ENCODE results near the gene CDK4.

The CDK4 gene

DNA sequence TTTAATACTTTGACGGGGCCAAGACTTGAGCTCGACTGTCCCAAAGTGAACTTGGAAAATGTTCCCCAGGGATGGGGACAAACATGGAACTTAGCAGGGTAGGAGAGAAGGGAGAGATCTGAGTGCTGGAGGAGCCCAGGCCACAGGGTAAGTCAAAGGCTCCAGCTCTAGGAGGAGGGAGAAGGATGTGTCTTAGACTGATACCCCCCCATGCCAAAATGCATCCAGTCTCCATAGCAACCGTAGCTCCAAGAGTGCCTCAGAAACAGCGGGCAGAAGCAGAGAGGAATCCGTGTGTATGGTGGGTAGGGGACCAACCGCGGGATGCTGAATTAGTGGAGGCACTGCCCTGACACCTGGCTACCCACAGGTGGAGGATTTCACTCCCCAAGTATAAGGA lies 12.7 kb downstream of the CDK4 start:
- DNase-seq (ENCODE audit: low read depth): no peak

DNA sequence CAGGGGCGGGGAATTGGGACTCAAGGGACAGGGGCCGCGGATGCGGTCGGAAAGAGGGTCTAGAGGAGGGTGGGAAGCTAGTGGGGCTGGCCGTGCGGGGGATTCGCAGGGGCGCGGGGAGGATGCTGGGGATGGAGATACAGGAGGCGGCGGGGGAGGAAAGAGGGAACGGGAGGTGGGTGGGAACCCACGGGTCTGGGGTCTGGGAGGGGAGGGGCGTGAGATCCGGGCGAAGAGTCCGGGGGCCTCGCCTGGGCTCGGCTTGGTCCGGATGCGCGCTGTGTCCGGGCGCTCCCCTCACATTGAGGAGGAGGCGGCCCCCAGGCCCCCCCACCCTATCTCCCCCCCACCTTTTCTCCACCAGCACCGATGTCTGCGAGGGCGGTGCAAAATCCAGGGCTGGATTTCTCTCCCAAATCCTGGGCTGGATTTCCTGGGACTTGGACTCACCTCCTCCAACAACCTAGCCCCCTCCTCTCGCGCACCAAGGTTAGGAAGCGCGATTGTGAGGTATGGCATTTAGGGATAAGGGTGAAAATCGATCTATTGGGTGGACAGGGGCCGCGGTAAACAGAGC lies 13.4 kb downstream of the CDK4 start, which contains the start of gene AGAP2:
TSS of gene AGAP2 (minus strand) at position 82 of the 577 bp plus-strand sequence. CDS start 496 bp downstream, outside the sequence.
- DNase-seq (ENCODE audit: low read depth): no peak

DNA sequence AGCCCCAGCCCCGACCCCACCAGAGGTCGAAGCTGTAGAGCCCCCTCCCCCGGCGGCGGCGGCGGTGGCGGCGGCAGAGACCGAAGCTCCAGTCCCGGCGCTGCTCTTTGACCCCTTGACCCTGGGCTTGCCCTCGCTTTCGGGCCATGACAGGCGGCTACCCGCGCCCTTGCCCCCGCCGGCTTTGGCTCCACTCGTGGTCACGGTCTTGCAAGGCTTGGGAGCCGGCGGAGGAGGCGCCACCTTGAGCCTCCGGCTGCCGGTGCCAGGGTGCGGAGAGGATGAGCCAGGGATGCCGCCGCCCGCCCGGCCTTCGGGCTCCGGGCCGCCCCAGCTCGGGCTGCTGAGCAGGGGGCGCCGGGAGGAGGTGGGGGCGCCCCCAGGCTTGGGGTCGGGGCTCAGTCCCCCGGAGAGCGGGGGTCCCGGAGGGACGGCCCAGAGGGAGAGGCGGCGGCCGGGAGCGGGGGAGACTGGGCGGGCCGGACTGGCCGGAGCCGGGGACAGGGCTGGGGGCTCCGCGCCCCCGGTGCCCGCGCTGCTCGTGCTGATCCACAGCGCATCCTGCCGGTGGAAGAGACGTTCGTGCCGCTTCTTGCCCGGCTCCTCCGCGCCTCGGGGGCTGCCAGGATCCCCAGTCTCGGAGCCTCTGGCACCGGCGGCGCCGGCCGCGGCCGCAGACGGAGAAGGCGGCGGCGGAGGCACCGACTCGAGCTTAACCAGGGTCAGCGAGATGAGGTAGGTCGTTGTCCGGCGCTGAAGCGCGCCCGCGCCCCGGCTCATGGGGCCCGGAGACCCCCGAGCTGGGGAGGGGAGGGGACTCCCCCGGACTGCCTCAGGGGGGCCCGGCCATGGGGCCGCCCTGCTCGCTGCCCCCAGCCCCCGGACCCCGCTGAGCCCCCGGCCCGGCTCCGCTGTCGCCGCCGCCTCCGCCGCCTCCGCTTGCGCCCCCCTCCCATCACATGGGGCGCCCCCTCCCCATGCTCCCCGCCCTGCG lies 14.3 kb downstream of the CDK4 start:
- DNase-seq (ENCODE audit: low read depth): no peak

DNA sequence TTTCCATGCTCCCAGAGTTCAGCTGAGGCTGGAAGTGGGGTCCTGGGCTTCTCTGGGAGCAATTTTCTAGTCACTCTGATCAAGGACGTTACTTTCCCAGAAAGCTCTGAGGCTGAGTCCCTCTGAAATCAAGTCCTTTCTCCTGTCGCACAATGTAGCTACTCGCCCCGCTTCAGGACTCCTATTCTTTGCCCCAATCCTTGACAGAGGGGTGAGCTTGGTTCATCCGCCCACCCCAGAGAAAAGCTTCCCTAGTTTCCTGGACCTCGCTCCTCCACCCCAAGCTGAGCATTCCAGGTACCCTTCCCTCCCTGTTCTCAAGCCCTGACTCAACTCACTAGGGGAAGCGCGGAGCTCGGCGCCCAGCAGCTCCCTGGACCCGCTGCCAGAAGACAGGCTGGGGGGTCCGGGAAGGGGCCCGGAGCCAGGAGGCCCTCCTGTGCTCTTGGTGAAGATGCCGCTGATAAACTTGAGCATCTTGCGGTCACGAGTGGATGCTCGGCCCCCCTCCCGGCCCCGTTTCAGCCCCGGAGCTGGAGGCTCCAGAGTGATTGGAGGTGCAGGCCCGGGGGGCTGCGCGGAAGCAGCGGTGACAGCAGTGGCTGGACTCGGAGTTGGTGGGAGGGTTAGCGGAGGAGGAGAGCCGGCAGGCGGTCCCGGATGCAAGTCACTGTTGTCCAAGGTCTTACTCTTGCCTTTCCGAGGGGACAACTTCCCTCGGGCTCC lies 15.2 kb downstream of the CDK4 start:
- no peak for DNase-seq (ENCODE audit: low read depth)

DNA sequence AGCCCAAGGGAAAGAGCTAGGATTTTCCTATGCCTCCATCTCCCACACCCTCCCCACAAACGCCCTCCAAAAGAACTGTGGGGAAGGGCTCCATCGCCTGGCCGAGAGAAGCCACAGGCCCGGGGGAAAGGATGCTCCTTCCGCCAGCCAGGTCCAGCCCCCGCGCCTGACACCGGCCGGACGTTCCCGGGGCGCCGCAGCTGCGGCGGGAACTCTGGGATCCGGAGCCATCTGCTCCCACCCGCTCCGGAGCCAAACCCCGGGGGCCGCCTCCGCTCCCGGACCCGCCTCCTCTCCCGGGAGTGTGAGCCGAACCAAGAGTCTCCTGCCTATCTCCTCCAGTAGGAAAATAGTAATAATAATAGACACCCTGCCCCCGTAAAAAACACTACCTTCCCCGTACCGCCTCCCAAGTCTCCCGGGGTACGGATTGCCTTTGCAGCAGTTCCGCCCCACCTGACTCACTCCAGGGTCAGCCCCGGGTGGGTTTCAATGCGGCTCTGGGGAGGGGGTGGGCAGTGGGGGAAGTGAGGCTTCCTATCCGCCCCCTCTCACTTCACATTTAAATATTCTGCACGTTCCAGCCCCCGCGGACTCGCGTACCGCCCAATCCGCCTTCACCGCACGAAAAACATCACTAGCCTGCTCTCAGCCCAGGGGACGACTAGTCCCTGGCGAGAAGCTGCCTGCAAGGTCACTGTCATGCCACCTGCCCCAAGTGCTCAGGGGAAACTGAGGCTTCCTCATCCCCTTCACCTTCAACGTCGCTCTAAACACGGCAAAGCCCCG lies 16.0 kb downstream of the CDK4 start:
- DNase-seq (ENCODE audit: low read depth): no peak

DNA sequence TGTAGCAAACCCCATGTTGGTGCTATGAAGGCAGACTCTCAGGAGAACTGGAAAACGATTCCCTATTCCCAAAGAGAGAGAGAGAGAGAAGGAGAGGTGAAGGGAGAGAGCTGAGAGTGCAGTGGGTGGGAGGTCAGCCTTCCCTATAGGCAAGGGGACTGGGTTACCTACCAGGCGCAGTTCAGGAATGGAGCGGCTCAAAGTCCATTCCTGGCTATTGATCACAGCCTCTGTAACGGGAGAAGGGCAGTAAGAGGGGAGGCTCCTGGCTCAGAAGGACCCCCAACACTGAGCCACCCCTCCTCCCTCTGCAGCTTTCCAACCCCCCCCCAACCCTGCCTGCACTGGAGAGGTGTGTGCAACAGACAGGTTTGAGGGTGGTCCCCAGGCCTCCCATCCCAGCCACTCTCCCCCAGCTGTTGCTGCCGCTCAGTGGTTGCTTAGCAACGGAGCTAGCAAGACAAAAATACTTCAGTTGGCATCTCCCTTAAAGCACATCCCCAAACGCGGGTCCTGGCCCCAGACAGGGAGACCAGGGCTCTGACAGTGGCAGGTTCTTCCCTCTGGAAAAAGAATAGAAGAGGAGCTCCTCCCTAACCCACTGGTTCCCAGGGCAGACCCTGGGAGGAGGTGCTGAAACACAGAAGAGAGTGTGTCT lies 16.8 kb downstream of the CDK4 start:
- no peak for DNase-seq (ENCODE audit: low read depth)

DNA sequence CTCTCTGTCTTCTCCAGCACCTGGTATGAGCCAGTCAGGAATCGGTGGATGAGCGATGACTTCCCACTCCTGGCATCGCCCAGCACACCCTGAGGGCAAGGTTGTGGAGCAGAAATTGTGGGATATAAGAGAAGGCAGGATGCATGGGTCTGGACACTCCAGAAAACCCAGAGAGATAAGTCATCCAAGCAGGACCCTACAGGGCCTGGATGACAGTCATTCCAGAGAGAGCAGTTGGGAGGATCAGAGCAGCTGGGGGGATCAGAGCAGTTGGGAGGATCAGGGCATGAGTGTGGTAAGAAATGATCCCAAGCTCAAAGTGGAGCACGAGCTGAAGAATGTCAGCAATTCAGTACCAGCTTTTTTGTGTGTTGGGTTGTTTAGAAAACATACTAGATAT lies 17.5 kb downstream of the CDK4 start:
- no peak for DNase-seq (ENCODE audit: low read depth)

DNA sequence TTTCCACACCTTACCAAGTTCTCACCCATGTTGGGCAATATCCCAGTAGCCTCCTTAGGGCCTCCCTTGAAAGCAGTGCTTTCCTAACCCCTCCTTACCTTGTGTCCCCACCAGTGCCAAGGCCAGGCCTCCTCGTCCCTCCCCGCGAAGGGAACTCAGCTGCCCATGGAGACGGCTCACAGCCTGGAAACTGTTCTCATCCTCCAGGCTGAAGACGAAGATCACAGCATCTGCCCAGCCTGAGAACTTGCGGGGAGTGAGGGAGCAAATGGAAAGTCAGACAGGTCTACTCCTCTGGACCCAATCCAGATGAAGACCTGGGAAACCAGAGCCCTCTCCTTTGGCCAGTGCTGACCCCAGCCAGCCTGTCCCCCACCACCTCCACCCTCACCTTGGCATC lies 18.2 kb downstream of the CDK4 start:
- DNase-seq (ENCODE audit: low read depth): no peak

DNA sequence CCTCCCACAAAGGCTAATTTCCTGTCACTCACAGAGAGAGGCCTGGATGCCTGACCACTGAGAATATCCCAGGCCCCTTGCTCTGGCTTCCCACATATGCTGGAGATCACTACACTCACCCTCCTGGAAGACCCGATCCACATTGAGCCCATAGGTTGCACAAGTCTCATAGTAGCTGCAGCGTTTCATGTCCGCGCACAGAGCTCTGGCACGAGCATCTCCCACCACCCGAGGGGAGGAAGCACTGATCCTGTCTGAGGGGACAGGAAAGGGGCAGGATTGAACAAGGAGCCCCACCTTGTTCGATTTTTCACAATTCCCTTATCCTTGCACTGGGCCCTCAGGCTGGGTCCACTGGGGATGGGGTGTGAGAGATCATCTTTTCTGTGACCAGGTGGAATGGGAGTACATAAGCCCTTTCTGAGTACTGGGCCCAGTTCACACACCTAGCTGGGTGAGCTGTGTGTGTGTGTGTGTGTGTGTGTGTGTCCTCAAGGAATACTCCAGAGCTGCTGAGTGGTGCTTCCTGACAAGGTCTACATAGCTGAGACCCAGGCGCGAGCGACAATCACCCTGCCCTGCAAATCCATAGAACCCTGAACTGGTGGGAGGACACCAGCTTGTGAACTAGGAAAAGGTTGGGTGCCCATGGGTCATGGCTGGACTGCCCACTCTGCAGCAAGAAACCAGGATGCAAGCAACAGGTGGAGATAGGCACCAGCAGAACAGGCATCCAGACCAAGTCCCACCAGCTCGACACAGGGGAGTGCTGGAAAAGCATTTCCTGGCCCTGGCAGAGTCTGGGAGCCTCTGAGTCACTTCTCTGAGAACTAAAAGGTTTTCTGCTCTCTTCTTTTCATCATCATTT lies 19.1 kb downstream of the CDK4 start:
- DNase-seq (ENCODE audit: low read depth): no peak

DNA sequence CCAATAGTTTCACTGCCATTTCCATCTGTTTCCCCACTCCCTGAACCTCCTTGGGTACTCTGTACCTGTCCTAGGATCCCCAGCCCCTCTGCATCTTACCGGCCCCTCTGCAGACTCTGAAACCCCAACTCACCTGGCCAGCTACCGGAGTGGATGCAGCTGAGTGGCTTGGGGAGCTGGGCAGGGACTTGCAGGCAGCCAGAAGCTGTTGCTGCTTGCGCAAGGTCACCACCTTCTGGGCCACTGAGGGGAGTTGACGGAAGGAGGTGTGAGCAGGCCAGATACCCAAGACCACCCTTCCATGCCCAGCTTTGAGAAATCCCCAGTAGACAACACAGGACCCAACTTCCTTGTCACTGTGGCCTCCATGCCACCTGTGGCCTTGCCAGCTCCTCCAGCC lies 19.8 kb downstream of the CDK4 start:
- DNase-seq (ENCODE audit: low read depth): no peak

DNA sequence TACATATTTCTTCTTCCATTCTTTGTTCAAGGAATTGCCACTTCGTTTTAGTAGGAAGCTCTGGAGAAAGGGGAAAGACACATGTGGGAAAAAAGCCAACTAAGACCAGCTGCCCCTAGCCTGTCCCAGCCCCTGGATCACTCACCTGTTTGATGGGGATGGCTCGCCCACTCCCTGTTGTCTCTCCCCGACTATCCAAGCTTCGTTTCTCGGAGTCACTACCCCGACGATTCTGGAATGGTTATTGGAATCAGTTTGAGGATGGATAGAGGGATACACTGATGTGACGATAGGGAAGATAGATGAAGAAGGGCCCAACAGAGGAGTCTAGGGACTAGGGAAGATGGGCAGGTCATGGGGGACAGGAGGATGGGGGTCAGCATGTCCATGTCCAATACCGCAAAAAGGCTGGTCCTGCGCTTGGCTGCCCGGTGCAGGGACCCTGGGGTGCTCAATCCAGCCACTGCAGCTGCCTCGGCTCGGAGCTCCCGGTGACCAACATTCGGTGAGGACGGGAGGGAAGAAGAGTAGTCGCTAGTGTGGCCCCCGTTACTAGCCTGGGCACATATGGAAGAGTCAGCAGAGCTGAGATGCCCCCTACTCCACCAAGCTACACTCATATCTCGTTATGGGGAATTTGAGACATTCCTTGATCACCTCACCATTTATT lies 20.6 kb downstream of the CDK4 start:
- no peak for DNase-seq (ENCODE audit: low read depth)

DNA sequence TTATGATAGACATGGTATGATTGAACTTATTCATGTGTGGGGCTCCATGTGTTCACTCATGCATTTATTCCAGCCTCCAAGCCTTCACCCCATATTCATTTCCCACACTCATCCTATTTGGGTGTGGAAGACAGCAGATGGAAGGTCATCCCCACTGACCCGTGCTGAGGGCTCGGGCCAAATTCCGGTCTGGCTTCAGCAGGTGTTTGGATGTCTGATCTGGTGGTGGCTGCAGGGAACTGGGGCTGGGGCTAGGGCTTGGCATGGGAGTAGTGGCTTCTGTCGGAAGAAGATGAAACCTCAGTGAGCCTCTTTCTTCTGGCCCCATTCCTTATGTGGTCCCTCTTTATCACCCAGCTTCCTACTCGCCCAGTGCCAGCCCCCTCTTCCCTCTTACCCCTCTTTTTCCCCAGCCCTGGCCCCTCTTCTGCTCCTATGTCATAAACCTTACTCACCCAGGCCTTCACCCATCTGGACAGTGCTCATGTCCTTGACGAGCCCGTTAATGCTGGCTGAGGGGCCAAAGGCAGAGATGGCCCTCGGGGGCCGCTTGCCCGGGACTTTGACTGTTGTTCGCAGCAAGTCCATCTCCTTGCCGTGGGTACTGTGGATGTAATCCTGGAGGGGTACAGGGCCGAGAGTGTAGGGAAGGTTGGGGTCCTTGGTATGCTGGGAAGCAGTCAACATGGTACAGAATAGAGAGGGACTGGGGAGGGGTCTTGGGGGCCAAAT lies 21.6 kb downstream of the CDK4 start:
- no peak for DNase-seq (ENCODE audit: low read depth)

DNA sequence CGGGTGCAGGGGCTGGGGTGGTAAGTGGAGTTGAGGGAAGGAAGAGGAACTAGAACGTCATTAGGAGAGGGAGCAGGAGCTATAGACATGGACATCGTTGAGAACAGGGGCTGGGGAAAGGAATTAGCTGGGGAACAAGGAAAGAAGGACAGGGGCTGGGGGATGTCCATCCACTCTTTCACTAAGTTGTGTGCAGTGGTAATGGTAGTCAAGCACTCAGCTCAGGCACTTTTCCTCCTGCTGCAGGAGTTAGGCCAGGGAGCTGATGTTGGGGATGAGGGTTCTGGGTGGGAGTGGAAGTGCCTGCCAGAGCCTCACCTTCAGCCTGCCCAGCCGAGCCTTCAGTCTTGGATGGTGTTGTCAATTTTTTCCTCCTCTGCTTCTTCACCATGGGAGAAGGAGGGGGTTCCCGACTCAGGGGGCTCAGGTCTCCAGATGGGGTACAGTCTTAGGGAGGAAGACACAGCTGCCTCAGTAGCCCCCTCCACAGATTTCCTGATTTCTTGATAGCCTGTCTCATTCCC lies 22.7 kb downstream of the CDK4 start:
- DNase-seq (ENCODE audit: low read depth): no peak

DNA sequence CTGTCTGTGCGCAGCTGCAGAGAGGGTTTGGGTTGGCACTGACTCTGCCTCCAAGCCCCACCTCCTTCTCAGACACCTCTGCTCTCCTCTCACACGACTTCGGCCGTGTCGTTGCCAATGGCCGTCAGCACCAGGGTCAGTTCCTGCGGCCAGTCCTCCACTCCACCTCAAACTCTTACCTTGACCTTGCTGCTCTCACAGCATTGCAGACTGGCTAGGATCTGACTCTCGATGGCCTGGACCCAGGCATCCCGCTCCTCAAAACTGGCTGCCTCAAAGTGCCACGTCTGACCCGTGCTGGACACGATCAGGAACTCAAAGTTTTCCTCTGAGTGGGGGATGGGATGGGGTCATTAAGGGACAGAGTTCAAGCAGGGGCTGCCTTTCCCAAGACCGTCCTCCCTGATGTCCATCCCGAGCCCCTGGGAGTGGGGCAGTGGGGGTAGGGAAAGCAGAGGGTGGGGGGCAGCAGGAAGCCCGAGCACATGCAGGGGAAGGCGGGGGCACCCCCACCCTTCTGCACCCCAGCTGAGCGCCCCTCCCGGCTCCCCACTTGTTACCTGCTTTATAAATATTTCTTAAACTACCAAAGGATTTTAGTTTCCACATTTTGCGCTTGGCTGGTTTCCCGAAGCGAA lies 24.2 kb downstream of the CDK4 start:
- no peak for DNase-seq (ENCODE audit: low read depth)

DNA sequence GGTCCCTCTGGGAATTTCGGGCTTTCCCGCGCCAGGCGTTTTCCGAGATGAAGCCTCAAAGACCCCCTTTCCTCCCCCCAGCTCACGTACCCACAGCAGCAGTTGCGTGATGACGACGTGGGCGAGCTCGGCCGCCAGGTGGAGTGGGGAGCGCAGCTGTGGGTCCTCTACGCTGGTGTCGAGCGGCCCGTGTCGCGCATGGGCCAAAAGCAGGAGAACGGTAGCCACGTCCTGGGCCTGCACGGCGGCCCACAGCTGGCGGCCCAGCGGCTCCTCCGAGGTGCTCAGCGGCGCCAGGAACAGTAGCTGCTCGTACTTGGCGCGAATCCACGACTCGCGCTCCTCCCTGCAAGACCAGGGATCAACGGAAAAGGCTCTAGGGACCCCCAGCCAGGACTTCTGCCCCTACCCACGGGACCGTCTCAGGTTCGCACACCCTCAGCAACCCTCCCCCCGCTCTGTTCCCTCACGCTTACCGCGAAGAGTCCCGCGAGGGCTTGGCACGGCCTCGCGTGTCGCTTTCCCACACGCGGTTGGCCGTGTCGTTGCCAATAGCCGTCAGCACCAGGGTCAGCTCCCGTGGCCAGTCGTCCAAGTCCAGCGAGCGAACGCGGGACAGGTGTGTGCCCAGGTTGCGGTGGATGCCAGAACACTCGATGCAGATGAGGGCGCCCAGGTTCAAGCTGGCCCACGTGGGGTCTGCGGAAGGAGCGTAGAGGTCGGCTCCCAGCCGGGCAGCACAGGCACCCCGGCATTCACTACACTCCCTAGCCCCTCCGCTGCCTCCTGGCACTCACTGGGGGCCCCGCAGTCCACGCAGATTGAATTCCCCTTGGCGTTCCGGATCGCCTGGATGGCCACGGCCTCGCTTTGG lies 25.0 kb downstream of the CDK4 start:
- DNase-seq (ENCODE audit: low read depth): no peak

DNA sequence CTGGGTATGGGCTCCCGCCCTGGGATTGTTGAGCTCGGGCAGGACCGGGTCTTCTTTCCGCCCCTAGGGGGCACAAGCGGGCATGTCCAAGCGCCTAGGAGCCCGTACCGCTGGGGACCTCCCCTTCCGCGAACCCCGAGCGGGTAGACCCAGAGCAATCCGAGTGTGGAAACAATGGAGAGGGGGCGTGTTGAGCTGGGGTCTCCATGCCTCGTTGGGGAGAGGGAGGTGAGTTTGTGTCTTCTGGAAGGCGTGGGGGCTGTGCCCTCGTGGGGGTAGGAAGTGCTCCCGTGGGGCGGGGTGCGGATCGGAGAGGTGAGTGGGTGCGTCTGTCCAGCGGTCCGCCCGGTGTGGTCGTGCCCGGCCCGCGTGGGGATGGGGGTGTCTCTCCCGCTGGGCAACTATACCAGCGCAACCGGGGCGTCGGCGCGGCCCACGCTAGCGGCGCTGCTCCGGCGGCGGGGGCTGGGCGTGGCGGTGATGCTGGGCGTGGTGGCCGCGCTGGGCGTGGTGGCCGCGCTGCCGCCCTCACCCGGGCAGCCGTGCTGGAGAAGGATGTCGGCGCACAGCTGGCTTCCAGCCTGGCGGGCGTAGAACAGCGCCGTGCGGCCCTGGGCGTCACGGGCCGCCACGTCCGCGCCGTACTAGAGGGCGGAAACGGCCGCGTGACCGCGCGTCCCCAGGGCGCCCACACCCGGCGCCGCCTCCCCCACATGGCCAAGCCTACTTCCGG lies 25.8 kb downstream of the CDK4 start:
- peak; percentile 86 for DNase-seq (ENCODE audit: low read depth)

DNA sequence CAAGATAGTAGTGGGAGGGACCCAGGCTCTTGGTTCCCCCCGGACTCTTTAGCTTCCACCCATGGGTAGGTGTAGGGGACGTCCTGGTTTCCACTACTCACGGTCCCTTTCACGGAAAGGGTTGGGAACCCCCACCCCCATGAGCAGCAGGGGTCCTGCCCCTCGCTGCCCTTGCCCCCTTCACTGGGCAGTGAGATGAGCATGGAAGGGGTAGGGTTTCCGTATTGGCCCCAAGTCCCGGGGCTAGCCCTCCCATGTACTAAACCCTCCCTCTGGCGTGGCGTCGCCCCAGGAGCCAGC lies 26.3 kb downstream of the CDK4 start:
- no peak for DNase-seq (ENCODE audit: low read depth)
